HG02623 (cell line): ENCODE measurements around the gene AUTS2.
"Not testable (repeated sequence)": the region's sequence is repeated elsewhere in the genome, so short reads cannot be mapped to it uniquely, and the experiment has no call there.

Experiments
- ATAC-seq: cut with Tn5 transposase; IDR thresholded peaks from one replicate; pipeline ENCODE4 v1.9.1; 2021; ENCODE audit warnings: moderate library complexity; ENCODE audit not compliant: unreplicated experiment

AUTS2 gene

GRCh38 chr7:70594885-70595284 lies 996.6 kb downstream of the AUTS2 start:
- ATAC-seq = not testable (repeated sequence)

- ATAC-seq = no peak
Measured at GRCh38 chr7:70595370-70595754, 997.1 kb downstream of the AUTS2 start.

- ATAC-seq = no peak
Measured at GRCh38 chr7:70595755-70596597, 997.7 kb downstream of the AUTS2 start.

- no peak for ATAC-seq
Measured at GRCh38 chr7:70596598-70596913, 998.3 kb downstream of the AUTS2 start.

GRCh38 chr7:70597066-70597465 lies 998.8 kb downstream of the AUTS2 start:
- no peak for ATAC-seq

- no peak for ATAC-seq
Measured at GRCh38 chr7:70598976-70599375, 1000.7 kb downstream of the AUTS2 start.

GRCh38 chr7:70599446-70600190 lies 1001.3 kb downstream of the AUTS2 start:
- no peak for ATAC-seq

GRCh38 chr7:70600993-70601392 lies 1002.7 kb downstream of the AUTS2 start:
- no peak for ATAC-seq

- no peak for ATAC-seq
Measured at GRCh38 chr7:70602117-70602516, 1003.8 kb downstream of the AUTS2 start.

GRCh38 chr7:70607281-70607680 lies 1009.0 kb downstream of the AUTS2 start:
- no peak for ATAC-seq

GRCh38 chr7:70607759-70608158 lies 1009.5 kb downstream of the AUTS2 start:
- ATAC-seq = no peak

- ATAC-seq = no peak
Measured at GRCh38 chr7:70608229-70608628, 1010.0 kb downstream of the AUTS2 start.

GRCh38 chr7:70612811-70613210 lies 1014.5 kb downstream of the AUTS2 start:
- no peak for ATAC-seq

GRCh38 chr7:70614237-70615045 lies 1016.2 kb downstream of the AUTS2 start:
- ATAC-seq = no peak

- ATAC-seq = no peak
Measured at GRCh38 chr7:70615066-70615606, 1016.9 kb downstream of the AUTS2 start.

GRCh38 chr7:70616211-70616610 lies 1017.9 kb downstream of the AUTS2 start:
- ATAC-seq = no peak

GRCh38 chr7:70616821-70617220 lies 1018.5 kb downstream of the AUTS2 start:
- no peak for ATAC-seq

GRCh38 chr7:70618020-70618551 lies 1019.8 kb downstream of the AUTS2 start:
- ATAC-seq = no peak

- ATAC-seq = no peak
Measured at GRCh38 chr7:70619130-70619529, 1020.9 kb downstream of the AUTS2 start.

GRCh38 chr7:70619659-70620058 lies 1021.4 kb downstream of the AUTS2 start:
- no peak for ATAC-seq
